Inflammatory macrophage treated with lipopolysaccharide for 1 hour (primary cell): ENCODE data around the gene PITX2.
A peak's percentile ranks its signal among the peaks of the same experiment; 100 is the strongest.

Experiments
- DNase-seq, 2 donors: peaks; one replicate each; pipeline ENCODE4 v3.0.0-alpha.2; 2020 to 2022

Gene PITX2

DNA sequence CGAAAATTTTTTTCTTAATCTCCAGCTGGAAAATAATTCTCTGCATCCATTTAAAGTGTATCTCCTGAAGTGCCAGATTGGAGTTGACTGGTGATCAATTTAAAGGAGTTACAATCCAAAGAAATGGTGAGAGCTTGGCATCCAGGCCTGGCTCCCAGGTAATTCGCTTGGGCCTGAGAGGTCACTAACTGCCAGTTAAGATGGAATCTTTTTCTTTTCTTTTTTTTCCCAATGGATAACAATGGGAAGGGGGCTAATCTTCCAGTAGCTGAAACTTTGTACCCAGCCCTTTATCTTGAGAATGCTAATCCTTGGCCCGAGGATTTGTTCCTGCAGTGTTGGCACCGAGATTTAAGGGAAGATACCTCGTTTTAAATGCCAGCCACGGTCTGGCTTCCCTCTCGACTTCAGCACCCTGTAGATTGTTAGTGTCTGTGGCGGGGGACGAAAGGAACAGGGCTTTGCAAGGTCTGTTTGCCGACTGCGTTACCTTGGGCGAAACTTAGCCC lies 13.3 kb upstream of the PITX2 start:
- DNase-seq = no peak

DNA sequence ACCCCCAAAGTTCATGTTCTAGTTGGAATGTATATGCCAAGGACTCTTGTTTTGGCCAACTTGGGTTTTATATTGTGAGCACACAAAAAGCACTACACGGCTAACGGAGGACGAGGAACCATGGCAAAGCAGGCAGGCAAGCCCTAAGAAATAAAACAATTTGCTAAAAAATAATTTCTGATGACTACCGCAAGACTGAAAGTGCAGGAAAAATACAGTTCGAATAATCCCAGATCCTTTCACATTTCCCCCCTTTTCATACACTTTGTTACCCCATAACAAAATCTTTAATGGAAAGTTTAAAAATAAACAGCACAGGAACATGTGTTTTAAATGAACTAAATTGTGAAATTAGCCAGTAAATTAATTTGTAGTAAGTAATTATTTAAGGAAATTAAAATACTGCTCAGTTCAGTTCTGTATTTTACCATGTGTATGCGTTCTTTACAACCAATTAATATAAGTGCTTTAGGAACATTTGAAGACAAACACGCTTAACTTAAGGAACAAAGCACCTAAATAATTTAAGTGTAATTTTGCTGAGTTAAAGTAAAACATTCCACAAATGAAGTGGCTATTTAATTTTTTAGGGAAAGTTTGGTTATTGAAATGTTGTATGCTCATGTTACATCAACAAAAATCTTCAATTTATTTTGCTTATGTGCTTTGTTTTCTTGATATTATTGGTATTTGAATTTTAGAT lies 12.4 kb upstream of the PITX2 start:
- DNase-seq = no peak

DNA sequence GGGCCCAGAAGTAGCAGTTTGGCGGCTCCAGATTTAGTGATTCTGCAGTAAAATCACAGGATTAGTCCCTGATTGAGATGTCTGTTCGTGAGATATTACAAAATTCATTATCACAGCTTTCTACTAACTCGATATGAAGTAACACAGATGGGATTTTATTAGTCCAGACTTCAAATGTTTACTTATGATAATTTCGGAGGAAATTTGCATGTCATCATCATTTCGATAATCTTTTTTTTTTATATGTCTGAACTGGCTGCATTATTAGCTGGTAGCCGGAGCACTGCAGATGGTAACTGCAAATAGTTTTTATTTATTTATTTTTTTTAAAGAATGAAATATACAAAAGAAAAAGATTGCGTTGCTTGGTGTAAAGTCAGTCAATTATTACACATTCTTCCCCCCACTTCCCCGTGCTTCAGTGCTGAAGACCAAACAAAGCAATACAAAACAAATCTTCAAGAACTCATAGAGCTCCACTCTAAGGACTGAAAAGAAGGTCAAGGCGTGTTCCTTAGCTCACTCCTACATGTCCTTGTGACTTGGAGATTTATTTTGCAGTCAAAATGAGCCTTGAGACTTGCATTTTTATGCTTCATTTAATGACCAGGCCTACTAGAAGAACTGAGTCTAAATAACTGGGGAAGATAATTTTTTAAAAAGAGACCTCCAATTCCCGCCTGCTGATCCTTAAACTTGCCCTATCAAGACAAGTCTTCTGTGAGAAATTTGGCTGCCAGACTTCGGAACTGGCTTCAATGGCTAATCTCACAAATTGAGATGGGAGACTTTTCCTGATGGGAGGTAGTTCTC lies 11.7 kb upstream of the PITX2 start:
- DNase-seq = no peak

DNA sequence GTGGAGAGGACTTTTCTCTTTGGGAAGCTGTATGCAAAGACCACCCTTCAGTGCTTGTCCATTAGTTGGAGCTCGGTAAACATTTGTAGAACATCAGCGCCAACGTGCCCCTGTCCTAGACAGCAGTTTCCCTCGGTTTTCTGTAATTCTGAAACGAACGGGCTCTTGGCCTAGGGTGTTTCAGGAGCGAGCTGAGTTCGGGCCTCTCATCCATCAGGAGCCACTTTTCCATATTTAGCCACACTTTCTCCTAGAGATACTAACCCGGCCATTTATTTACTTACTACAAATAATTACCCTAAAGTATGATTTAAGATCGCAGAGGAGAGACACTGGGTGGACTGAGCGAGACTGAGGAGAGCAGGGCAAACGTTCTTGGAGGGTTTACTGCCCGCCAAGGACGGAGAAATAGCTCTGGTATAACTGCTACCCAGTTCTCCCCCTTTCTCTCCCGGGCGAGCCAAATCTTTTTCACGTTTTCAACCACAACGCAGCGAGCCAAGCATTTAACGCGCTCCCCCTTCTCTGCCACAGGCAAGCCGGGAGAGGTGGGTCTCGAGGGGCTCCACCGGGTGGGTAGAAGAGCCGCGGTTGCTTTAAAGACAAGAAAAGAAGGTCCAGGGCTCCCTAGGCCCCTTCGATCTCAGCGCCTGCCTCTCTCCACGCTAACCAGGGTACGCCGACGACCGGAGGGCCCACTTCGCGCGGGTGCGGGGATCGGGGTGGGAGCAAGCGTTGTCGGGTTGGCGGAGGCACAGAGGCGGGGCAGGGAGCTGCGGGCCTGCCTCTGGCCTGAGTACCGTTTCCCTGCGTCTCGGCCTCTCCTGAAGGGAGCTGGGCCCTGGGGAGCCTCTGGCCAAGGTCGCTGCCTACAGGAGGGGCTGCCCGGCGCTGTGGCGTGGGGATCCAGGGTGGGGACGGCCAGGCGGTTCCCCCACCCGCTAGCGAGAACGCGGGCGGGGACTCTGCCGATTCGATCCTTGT lies 10.8 kb upstream of the PITX2 start:
- no peak for DNase-seq

DNA sequence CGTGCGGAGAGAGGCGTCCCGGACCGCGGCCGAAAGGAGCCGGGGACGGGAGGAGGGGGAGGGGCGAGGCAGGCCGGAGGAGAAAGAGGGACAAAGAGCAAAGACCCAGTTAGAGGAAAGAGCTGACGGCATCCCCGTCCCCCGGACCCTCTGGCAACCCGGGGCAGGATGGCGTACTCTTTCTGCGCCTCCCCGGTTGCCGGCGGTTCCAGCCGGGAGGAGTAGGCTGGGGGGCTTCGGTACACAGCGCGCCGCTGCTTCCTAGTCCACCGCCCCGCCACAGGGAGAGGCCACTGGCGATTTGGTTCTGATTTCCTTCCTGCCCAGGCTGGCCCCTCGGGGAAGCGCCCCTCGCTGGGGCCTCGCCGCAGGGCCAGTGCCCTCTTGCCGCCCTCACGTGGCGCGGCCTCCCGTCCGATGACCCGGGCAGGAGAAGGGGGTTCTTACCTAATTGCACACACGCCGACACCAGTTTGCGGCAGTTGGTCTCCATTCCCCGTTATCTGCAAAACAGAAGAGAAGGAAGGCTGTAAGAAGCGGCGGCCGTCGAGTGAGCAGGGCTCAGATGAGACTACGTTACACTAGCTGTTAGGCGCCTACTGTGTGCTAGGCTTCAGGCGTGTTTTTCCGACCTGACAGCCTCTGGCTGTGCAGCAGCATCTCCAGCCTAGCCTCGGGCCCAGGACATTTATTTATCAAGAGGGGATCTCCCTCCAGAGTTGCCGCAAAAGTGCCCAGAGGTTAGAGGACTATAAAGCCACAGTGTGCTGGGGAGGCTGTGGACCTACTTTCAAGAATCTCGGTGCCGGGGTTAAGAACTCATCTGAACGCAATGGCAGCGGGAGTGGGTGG lies 9.9 kb upstream of the PITX2 start:
- no peak for DNase-seq

DNA sequence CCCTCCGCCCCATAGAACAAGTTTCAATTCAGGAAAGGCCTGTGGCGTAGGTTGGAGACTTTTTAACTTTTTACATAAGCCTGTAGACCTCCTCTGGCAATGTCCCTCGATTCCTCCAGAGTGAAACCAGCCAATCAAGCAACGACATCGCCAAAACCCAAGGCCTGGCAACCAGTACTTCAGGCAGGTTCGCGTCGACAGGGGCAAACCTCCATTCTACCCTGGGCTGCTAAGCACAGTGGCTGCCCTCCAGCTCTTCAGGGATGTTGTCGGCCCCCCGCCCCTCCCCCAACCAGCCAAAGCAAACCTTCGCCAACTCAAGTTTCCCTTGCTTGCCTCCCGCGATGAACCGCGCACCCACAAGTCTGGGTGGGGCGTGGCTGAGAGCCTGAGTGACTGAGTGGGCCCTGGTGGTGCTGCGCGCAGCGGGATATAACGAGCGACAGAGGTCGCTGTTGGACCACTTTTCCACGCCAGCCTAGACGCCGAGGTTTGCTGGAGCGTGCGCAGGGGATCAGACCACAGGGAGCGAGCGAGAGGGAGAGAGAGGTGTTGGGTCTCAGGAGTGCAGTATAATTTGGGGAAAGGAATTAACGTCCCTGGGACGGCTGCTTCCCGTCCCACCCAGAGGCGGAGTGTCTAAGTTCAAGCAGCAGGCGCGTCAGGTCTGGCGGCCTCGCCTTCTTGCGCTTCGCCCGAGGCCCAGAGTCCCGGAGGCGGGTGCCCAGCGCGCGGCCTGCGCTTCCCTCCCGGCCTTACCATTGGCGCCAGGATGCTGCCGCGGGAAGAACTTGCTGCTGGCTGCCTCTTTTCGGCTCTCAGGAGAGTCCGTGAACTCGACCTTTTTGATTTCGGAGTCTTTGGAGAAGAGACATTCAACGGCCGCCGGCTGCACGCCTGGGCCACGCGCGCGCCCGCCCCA lies 9.0 kb upstream of the PITX2 start:
- peak; percentile 37 to 64 for DNase-seq

DNA sequence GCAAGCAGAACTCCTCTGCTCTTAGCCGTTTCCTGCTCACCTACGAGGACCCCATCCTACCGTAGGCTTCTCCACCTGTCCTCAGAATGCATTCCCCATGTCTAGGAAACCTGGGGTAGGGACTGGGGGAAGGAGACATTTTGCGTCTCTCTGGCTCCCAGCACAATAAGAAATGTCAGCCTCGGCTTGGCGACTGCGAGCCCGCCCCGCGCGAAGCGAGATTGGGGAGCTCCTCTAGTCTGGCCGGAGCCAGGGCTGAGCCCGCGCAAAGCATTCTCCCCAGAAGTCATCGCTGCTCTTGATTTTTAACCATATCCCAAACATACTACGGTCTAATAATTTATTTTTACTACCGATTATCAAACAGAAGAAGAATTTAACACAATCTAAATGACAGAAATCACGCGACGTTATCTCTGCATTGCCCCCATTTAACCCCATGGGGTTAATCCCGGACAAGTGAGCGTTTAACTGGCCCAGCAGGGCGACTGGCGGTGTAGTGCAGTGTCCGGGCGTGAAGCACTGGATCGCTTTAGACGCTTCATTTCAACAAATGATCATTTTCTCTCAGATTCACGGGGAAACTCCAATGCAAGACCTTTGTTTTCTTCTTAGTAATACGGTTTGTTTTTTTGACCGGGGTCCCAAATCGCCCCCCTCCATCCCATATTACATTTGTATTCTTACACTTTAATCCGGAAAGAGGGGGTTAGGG lies 8.0 kb upstream of the PITX2 start:
- DNase-seq = no peak

DNA sequence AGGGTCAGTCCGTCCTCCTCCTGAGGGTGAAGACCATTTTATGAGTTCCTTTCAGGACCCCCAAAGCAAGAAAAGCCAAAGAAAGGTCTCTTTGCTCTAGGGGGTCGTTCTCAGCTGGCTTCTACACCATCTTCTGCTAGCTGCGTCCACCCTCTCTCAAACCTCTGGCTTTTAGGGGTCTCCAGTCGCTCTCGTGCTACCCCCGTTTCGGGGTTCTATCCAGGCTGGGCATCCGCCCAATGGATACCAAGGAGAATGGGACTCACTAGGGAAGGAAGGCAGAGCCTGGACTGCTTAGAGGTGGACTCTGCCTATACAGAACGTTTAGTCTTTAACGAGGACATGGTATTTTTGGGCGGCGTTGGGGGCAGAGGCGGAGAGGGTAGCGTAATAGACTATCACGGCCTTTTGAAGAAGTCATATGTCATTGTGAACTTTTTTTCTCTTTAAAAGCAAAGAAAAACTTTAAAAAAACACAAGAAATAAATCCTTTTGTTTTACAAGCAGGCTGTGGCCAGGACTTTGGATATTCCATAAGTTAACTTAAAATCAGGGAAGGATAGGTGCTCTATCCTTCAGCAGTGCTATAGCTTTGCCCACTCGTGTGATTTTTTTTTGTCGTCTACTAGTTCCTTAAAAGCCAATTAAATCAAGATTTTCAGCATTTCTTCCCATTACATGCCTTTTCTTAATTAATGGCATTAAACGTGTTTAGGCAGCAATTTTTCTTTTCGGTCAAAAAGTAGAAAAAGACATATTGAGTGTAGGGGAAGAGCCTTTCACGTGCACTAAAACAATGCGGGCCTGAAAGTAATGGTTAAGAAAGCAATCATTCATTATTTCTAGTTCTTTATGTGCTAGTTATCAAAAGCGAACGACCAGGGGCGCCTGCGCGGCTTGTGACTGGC lies 7.2 kb upstream of the PITX2 start:
- no peak for DNase-seq

DNA sequence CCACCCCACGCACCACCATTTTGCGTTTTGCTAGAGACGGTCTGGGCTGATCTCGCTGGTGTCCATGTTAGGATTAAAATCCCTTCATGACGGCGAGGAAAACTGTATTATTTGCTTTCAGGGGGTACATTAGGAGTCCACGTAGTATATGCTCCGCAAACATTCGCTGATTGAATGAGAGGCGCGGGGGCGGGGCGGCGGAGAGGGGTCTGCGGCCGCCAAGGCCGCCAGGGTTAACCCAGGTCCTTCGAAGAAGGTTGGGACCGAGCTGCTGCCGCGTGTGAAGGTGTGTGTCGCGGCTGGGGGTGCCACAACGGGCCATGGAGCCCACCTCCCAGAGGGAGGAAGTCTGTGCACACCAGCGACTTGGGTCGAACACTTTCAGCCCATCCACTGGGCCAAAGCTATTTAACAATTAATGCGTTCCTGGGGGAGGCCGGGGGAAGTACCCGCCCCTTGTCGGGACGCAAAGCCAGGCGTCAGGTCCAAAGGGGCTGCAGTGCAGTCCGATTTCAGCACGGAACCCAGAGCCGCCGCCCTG lies 6.4 kb upstream of the PITX2 start:
- no peak for DNase-seq

DNA sequence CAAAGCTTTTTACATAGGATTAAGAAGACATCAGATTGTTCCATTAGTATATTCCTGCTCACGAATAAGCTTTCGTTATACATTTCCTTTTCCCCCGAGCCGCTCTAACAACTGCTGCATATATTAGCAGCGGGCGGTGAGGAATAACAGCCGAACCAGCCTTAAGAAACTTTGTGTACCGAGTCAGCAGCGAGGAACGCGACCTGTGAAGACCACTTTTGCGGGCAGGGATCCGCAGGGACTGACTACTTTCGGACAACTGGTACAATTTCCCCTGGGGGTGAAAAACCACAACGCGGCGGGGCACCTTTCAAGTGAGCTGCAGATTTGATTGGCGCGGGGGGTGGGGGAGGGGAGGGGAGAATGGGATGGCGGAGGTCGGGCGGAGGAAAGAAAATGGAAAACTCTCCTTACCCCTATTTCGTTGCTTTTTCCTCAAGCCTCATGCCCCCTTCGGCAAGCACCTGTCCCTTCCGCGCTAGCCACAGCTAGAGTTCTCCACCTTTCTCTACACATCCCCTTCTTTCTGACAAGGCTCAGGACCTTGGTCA lies 5.9 kb upstream of the PITX2 start:
- no peak for DNase-seq

DNA sequence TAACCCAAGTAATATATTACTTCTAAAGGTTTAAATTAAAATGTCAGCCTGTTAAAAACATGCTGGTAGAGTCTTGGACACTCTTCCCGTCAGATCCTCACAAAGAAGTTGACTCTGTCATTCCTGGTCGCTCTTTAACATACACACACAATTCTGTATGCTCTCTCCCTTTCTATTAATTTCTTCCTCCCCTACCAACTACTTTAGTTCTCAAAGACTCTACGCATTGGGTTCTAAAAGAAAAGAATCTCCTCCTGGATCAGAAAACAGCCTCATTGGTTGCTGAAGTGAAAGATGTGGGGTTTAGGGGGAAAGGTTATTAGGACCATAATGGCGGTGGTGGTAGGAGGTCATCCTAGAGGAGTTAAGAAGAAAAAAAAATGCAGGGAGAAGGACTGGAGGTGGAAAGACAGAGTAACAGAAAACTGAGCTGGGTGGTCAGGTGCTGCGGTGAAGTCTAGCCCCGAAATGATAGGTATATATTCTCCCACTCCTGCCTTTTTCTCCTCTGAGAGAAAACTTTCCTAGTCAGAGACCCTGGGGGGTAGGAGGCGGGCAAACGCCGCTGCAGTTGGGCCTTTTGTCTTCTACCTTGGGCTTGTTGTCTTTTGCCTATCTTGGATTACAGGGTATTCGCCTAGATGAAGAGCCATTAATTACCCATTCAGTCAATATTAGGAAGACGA lies 5.2 kb upstream of the PITX2 start:
- DNase-seq = no peak

DNA sequence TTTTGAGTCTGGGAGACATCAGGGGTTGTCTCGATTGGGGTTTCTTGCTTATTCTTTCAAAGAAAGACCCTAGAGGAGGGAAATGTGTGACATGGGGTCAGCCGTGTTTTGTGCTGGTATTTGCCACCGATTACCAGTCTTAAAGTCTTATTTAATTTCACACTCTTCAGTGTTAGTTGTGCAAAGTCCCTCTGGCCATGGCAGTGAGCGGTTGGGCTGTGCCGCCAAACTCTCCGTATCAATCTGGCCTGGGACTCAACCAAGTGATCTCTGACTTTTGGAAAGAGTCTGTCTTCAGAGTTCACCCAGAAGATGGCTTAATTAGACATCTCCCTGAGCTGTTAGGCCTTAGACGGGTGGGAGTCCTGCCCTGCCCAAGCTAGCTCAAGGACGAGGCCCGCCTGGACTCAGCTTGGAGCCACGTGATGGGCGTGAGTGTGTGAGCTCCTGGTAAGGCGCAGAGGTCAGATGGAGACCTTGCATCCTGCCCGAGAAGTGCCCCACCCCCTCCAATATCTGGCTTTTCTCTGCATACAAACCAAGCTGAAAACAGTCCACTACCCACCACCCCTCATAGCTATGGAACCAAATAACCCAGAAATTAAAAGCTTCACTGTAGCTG lies 3.8 kb upstream of the PITX2 start:
- no peak for DNase-seq

DNA sequence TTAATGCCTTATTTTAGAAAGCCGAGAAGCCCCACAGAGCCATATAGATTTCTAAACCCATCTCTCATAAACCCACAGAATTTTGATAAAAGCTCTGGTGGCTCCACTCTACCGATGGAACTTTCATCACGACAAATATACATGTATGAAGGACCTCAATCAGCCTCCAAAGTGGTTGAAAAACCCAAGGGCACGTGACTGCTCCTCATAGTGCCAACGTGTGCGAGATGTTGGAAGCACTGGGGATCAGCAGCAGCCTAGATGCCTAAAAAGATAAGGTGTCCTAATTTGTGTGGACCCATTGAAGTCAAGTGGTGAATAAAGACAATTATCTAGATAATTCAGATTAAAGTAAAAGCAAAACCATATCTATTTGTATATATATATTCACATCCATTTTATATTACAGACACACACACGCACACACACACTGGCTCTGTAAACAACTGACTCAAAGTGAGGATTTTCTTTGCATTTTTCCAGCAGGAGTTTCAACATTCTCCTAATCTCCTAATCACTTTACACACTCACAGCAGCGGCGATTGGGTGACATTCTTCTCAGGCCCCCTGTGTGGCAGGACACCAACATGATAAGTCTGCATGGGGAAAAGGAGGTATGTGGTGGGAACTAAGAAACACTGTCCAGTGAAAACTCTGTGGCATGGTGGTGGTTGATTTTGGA lies 2.8 kb upstream of the PITX2 start:
- no peak for DNase-seq

DNA sequence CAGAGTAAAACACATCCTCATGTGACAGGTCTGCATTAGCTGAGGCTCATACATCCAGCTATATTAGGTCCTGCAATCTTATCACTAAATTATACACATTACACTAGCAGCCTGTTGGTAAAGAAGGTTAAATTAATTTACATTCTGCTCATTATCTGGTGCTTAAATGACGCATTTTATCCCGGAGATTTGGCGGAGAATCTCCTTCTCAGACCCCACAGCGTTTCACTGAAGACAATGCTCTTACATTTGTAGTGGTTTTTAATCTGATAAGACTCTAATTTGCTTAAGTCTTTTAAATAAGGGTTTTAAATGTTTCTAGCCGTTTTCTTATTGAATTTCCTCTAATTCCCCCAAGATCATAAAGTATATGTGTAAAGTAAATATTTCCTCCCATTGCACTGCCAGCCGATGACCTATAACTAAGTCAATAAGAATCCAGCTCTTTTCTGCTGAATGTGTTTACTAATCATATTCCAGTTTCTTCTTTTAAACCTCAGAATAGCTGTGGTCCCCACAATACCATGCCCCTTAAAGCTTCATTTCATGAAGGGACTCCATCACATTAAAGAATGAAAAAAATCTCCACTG lies 2.1 kb upstream of the PITX2 start:
- no peak for DNase-seq

DNA sequence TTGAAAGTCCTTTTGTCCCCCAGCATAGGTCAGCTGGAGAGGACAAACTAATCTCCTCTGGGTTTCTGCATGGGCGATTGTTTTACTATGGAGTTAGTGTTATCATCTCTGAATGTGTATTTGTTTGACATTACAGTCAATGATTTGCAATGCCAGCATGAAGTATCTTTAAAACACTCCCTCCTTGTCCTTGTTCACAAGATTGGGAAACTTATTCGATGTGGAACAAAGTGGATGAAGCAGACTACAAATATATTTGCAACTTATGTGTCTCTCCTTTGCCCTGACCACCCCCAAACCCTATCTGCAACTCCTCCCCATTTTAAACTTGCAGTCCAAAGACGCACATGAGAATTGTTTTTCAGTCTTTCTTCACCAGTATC lies 1.5 kb upstream of the PITX2 start:
- DNase-seq = no peak

DNA sequence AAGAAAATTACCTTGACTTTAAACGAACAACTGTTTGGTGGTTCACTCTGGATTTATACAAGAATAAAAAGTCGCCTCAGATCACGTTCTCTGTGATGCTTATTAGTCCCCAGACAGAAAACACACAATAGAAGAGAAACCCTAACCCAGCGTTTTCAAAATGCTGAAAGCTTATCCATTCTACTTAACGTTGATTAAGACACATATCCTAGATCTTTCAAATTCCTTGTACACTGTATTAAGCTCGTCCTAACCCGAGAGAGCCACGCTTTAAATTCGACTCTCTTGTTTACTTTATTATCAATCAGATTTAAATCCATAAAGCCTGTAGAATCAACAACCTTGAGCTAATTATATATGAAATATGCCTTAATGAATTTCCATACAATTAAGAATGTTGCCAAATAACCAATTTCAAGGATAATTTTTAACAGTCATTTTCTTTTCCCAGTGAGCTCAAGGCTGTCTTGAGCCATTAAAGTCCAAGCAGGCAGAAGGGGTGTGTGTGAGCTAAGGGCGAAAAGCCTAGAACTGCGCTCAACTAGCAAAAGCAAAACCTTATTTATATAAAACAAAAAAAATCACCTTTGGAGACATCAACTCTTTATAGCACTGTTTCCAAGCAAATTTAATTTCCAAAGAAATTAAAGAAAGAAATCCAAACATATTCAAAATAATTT lies 981 bp upstream of the PITX2 start:
- no peak for DNase-seq
